A549 treated with CpdA at 1 μM for 4 hours (cell line): ENCODE measurements around the gene F7. TPM values are rescaled to one million over a fixed set of nuclear protein-coding genes. Genes with fewer than 3 reads are reported as not detected.

ENCODE experiments used
- total RNA-seq: library from RNA; stranded (reverse); fragments of 200-300 nt; extraction: Qiagen RNA extraction; gene quantifications from 5 replicates; pipeline ENCODE4 v1.2.3, GENCODE V29; 2022; ENCODE audit warnings: low read depth

Gene F7
- 0.06 to 0.14 TPM (median 0.10 TPM) in 4 of 5 replicates, not detected in the other for total RNA-seq

GRCh38 chr13:113105032-113105920 lies at the start of gene F7:
Gene F7 (plus strand): TSS chr13:113105791. CDS start chr13:113105842, 51 bp downstream.

GRCh38 chr13:113122550-113123225 lies 17.1 kb downstream of the F7 start, which contains the start of gene F10:
Gene F10 (plus strand): TSS chr13:113122799. CDS start chr13:113122856, 57 bp downstream.

GRCh38 chr13:113157929-113158747 lies 52.5 kb downstream of the F7 start, which contains the start of gene PROZ:
Gene PROZ (plus strand): TSS chr13:113158648. CDS start chr13:113158661, 13 bp downstream.

Other genes starting within 250 kb of the F7 start
- gene MCF2L, start 136.6 kb upstream of the F7 start, total RNA-seq: 0.25 to 0.51 TPM (median 0.27 TPM) in 5 replicates
- 0.05 TPM in 1 of 5 replicates, not detected in the others for gene F10, start 17.0 kb downstream of the F7 start, total RNA-seq
- gene PROZ, start 52.9 kb downstream of the F7 start, total RNA-seq: not detected in 5 replicates
- gene PCID2, start 102.9 kb downstream of the F7 start, total RNA-seq: 42.1 to 45.3 TPM (median 42.5 TPM) in 5 replicates
- gene CUL4A, start 103.8 kb downstream of the F7 start, total RNA-seq: 50.7 to 69.5 TPM (median 54.8 TPM) in 5 replicates
- 74.4 to 90.3 TPM (median 88.9 TPM) in 5 replicates for gene LAMP1, start 191.4 kb downstream of the F7 start, total RNA-seq